LNCaP clone FGC (cell line): ENCODE data around the gene IL11RA.

Source experiments
- DNase-seq: peaks from one replicate; pipeline ENCODE4 v3.0.0-alpha.2; 2011; ENCODE audit warnings: low read depth
- H3K4me3 ChIP-seq: 2 replicates; pipeline ENCODE4 v1.5.1; 2011; ENCODE audit warnings: mild to moderate bottlenecking, low read depth, low read length, control low read depth
- CTCF ChIP-seq: IDR thresholded peaks from 2 replicates; pipeline ENCODE4 v1.5.1; 2012; ENCODE audit warnings: mild to moderate bottlenecking; ENCODE audit not compliant: control insufficient read depth, insufficient read depth; ENCODE audit errors: extremely low read depth

The IL11RA gene

GRCh38 chr9:34654323-34655051 lies 2.5 kb downstream of the IL11RA start:
- no peak for DNase-seq
- H3K4me3 ChIP-seq = no peak overlapping the region
- no peak for TF ChIP-seq CTCF

- no peak for DNase-seq
- no peak for TF ChIP-seq CTCF
- H3K4me3 ChIP-seq = no peak overlapping the region
Observed at GRCh38 chr9:34655394-34655793, 3.4 kb downstream of the IL11RA start.

GRCh38 chr9:34656992-34657391 lies 5.0 kb downstream of the IL11RA start:
- DNase-seq = no peak
- TF ChIP-seq CTCF = no peak
- H3K4me3 ChIP-seq = no peak overlapping the region

- no peak overlapping the region for H3K4me3 ChIP-seq
- TF ChIP-seq CTCF = no peak
- no peak for DNase-seq
Observed at GRCh38 chr9:34658461-34658860, 6.5 kb downstream of the IL11RA start.

- no peak overlapping the region for H3K4me3 ChIP-seq
- no peak for DNase-seq
- TF ChIP-seq CTCF = no peak
Observed at GRCh38 chr9:34659592-34660253, 7.7 kb downstream of the IL11RA start.

- no peak for DNase-seq
- no peak within 1 kb of the TSS for H3K4me3 ChIP-seq
- no peak for TF ChIP-seq CTCF
Observed at GRCh38 chr9:34662526-34663302, 10.7 kb downstream of the IL11RA start, which contains the start of gene CCL27. Gene CCL27, minus strand, starts transcription at chr9:34662657. Its CDS starts 24 bp downstream, at chr9:34662633.

- no peak for TF ChIP-seq CTCF
- no peak for DNase-seq
- H3K4me3 ChIP-seq = no peak overlapping the region
Observed at GRCh38 chr9:34663303-34663605, 11.3 kb downstream of the IL11RA start.
